ENCODE data around the gene PMF1. TPM values are rescaled to one million over a fixed set of nuclear protein-coding genes. Genes with fewer than 3 reads are reported as not detected.
A peak's percentile ranks its signal among the peaks of the same experiment; 100 is the strongest.

Gene PMF1
- total RNA-seq, 3 donors from 2014 or later: 41.4 to 75.2 (median 60.3) TPM

- Histone ChIP-seq H3K36me3 (no peaks in the 10 kb centered on the region), H3K4me1 (no peaks in the 10 kb centered on the region), H3K9me3 (peaks cover 0 to 8% of the 10 kb centered on the region in 2 donors), H3K27me3 (no peaks in the 10 kb centered on the region), H3K4me3 (no peak overlapping the region), H3K27ac (no peak overlapping the region)
- no peak for TF ChIP-seq POLR2A (IDR thresholded peaks at IDR 0.05)
- intact Hi-C loops (cut with DNase I; ENCODE audit: low total_unique reads): no loop called here
- DNase-seq (ENCODE audit: low spot score in 2 of 2): no peak
These were observed 21.4 kb upstream of the PMF1 start for GRCh38 chr1:156191292-156191964.

GRCh38 chr1:156193208-156193487 is 19.7 kb upstream of the PMF1 start:
- DNase-seq (ENCODE audit: low spot score in 2 of 2): no peak
- Histone ChIP-seq H3K27me3 (no peaks in the 10 kb centered on the region), H3K4me3 (peak overlapping the region; percentile 74 to 93 (median 82)), H3K4me1 (no peaks in the 10 kb centered on the region), H3K36me3 (no peaks in the 10 kb centered on the region), H3K27ac (peak overlapping the region; percentile 78 to 85), H3K9me3 (no peaks in the 10 kb centered on the region)
- no peak for TF ChIP-seq CTCF (IDR thresholded peaks at IDR 0.05)
- TF ChIP-seq POLR2A (IDR thresholded peaks at IDR 0.05): no peak
- TF ChIP-seq POLR2AphosphoS5 (IDR thresholded peaks at IDR 0.05): no peak
- intact Hi-C loops (cut with DNase I; ENCODE audit: low total_unique reads): no loop called here

GRCh38 chr1:156193488-156194299 is 19.1 kb upstream of the PMF1 start, which contains the start of gene SLC25A44:
Gene SLC25A44, plus strand, starts transcription at chr1:156194104. Its CDS starts 5,744 bp downstream, at chr1:156199848.
- DNase-seq (ENCODE audit: low spot score in 2 of 2): peak; percentile 95 to 98
- H3K27ac ChIP-seq: peak within 1 kb of the TSS; percentile 78 to 85
- intact Hi-C loops (cut with DNase I; ENCODE audit: low total_unique reads): no loop called here
- H3K36me3 ChIP-seq: no peaks in the 10 kb centered on the region
- H3K4me1 ChIP-seq: no peaks in the 10 kb centered on the region
- H3K4me3 ChIP-seq: peak within 1 kb of the TSS; percentile 74 to 93 (median 82)
- no peaks in the 10 kb centered on the region for H3K9me3 ChIP-seq
- no peaks in the 10 kb centered on the region for H3K27me3 ChIP-seq
- TF ChIP-seq POLR2AphosphoS5 (IDR thresholded peaks at IDR 0.05): peak; percentile 79 to 94 (median 82)
- TF ChIP-seq POLR2A (IDR thresholded peaks at IDR 0.05): peak; percentile 76
- TF ChIP-seq CTCF (IDR thresholded peaks at IDR 0.05): peak; percentile 45 to 57 (median 48)

- Histone ChIP-seq H3K27ac (peak overlapping the region; percentile 78 to 85), H3K27me3 (no peaks in the 10 kb centered on the region), H3K9me3 (no peaks in the 10 kb centered on the region), H3K4me1 (no peaks in the 10 kb centered on the region), H3K36me3 (no peaks in the 10 kb centered on the region), H3K4me3 (peak overlapping the region; percentile 74 to 93 (median 82))
- no peak for DNase-seq (ENCODE audit: low spot score in 2 of 2)
- intact Hi-C loops (cut with DNase I; ENCODE audit: low total_unique reads): no loop called here
- TF ChIP-seq POLR2AphosphoS5 (IDR thresholded peaks at IDR 0.05) (no peak), CTCF (IDR thresholded peaks at IDR 0.05) (no peak), POLR2A (IDR thresholded peaks at IDR 0.05) (no peak)
These were observed 18.5 kb upstream of the PMF1 start for GRCh38 chr1:156194300-156194652.

GRCh38 chr1:156195853-156196252 is 17.0 kb upstream of the PMF1 start:
- H3K4me1 ChIP-seq: no peaks in the 10 kb centered on the region
- H3K9me3 ChIP-seq: no peaks in the 10 kb centered on the region
- intact Hi-C loops (cut with DNase I; ENCODE audit: low total_unique reads): no loop called here
- TF ChIP-seq CTCF (IDR thresholded peaks at IDR 0.05) (no peak), POLR2A (IDR thresholded peaks at IDR 0.05) (no peak), POLR2AphosphoS5 (IDR thresholded peaks at IDR 0.05) (no peak)
- DNase-seq (ENCODE audit: low spot score in 2 of 2): no peak
- H3K27me3 ChIP-seq: no peaks in the 10 kb centered on the region
- no peak overlapping the region for H3K4me3 ChIP-seq
- H3K36me3 ChIP-seq: no peaks in the 10 kb centered on the region
- H3K27ac ChIP-seq: no peak overlapping the region

Data from breast epithelium (tissue), 4 donors.